Liver (tissue), 3 donors: ENCODE data around the gene CELF4.

Source experiments
- CTCF ChIP-seq: fragments of 150-350 bp; IDR thresholded peaks from 2 replicates; pipeline ENCODE4 v1.5.1; 2017; ENCODE audit warnings: improper control_type of control experiment, low read depth, low read length; ENCODE audit not compliant: missing input control
- GABPA ChIP-seq, 2 donors: IDR thresholded peaks in 1 of 2; conservative IDR thresholded peaks in 1 of 2; 2 replicates each; pipeline ENCODE4 v1.6.1; 2016; ENCODE audit warnings: antibody characterized with exemption in 2 of 2, mild to moderate bottlenecking in 1 of 2, moderate library complexity in 1 of 2
- RAD21 ChIP-seq, 2 donors: IDR thresholded peaks; 2 replicates each; pipeline ENCODE4 v1.6.1; 2016; ENCODE audit warnings: antibody characterized with exemption in 2 of 2, mild to moderate bottlenecking in 2 of 2
- ZBTB33 ChIP-seq: IDR thresholded peaks from 2 replicates; pipeline ENCODE4 v1.6.1; 2016; ENCODE audit warnings: antibody characterized with exemption
- TF ChIP-seq, protein P1 (sequence below): IDR thresholded peaks from 2 replicates; pipeline ENCODE4 v1.6.1; 2016; ENCODE audit warnings: antibody characterized with exemption
- TF ChIP-seq, protein P2 (sequence below): IDR thresholded peaks from 2 replicates; pipeline ENCODE4 v1.6.1; 2016; ENCODE audit warnings: antibody characterized with exemption, mild to moderate bottlenecking
- donor health status: healthy.
- donor health status: healthy.

GRCh38 chr18:37529296-37529695 lies 36.3 kb downstream of the CELF4 start:
- no peak for TF ChIP-seq CTCF
- TF ChIP-seq, protein P1, sequence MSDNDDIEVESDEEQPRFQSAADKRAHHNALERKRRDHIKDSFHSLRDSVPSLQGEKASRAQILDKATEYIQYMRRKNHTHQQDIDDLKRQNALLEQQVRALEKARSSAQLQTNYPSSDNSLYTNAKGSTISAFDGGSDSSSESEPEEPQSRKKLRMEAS = no peak
- no peak for TF ChIP-seq ZBTB33
- no peak for TF ChIP-seq RAD21 (IDR thresholded peaks at IDR 0.05)
- no peak for TF ChIP-seq GABPA (IDR thresholded peaks at IDR 0.05 in 1 of 2, conservative IDR thresholded peaks at IDR 0.05 in 1 of 2)
- TF ChIP-seq, protein P2, sequence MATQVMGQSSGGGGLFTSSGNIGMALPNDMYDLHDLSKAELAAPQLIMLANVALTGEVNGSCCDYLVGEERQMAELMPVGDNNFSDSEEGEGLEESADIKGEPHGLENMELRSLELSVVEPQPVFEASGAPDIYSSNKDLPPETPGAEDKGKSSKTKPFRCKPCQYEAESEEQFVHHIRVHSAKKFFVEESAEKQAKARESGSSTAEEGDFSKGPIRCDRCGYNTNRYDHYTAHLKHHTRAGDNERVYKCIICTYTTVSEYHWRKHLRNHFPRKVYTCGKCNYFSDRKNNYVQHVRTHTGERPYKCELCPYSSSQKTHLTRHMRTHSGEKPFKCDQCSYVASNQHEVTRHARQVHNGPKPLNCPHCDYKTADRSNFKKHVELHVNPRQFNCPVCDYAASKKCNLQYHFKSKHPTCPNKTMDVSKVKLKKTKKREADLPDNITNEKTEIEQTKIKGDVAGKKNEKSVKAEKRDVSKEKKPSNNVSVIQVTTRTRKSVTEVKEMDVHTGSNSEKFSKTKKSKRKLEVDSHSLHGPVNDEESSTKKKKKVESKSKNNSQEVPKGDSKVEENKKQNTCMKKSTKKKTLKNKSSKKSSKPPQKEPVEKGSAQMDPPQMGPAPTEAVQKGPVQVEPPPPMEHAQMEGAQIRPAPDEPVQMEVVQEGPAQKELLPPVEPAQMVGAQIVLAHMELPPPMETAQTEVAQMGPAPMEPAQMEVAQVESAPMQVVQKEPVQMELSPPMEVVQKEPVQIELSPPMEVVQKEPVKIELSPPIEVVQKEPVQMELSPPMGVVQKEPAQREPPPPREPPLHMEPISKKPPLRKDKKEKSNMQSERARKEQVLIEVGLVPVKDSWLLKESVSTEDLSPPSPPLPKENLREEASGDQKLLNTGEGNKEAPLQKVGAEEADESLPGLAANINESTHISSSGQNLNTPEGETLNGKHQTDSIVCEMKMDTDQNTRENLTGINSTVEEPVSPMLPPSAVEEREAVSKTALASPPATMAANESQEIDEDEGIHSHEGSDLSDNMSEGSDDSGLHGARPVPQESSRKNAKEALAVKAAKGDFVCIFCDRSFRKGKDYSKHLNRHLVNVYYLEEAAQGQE = no peak
